ENCODE measurements around the gene CUEDC2.

CUEDC2 gene

DNA sequence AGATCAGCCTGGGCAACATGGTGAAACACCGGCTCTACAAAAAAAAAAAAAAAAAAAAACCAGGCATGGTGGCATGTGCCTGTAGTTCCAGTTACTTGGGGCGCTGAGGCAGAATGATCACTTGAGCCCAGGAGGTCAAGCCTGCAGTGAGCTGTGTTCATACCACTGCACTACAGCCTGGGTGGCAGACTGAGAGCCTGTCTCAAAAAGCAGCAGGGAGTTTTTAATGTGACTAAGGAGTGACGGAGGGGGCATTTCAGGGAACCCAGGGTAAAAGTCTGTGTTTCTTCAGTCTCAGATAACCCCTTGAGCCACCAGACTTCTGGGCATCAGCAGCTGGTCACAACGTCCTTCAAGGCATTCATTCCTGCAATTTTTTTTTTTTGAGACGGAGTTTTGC, 21.1 kb upstream of the CUEDC2 start:
- no peak for DNase-seq

DNA sequence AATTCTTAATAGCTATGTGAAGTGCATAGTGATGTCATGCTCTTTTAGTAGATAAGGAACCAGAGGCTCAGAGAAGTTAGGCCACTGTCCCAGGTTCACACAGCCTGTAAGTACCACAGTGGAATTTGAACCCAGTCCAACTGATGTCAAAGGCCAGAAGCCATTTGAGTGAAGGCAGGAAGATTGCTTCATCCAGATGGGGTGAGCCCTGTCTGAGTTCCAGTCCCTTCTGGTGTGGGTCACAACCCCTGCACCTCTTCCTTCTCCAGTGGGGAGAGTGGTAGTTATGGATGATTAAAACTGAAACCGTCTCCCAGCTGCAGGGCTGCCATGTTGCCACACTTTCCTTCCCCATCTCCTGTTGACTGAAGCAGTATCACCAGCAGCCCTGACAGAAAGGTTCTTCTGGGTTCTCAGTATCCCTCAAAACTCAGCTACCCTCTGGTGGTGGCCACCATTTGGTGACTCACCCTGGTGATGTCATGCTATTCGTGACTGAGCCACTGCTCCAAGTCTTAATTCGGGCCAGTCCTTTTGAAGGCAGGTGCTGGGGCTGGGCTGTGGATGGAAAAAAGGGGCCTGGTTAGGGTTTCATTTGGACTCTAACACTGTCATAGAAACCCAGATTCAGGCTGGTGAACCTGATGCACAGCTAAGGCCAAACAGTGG, 20.4 kb upstream of the CUEDC2 start:
- DNase-seq: no peak

DNA sequence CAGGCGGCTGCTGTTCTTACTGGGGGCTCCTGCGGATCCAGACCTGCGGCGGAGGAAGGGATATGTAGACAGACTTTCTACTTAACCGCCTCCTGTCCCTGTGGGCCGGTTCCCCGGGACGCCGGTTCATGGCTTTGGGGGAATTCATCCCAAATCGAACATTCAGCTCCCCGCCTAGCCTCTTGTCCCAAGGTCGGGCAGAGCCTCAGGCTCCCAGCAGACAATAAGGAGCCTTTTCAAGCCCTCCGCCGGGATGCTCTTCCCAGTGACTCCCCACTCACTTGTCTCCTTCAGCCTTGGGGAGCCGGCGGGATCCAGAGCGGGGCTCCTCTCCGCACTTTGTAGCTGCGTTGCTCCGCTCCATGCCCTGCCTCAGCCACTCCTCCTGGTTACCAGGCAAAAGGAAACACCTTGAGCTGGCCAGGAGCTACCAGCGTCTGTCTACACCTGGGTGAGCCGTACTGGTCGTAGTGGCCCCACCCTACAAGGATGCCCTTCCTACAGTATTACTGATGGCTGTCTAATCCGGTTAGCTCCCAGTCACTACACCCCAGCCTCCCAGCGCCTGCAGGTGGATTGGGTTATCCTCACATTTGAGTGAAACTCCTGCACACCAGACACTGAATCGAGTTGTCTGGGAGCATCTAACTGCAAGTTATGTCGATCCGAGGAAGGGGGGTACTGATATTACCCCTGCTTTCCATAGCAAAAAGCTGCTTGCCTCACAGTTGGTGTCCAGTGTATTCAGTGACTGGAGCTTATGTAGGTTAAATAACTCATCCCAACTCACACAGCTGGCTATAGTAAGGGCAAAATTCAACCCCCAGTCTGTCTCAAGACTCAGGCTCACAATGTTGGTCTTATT, 19.0 kb upstream of the CUEDC2 start, which contains the start of gene C10orf95:
Gene C10orf95, minus strand, starts transcription at position 439 of the 865 bp plus-strand sequence. CDS start 450 bp downstream, outside the sequence.
- no peak for DNase-seq

DNA sequence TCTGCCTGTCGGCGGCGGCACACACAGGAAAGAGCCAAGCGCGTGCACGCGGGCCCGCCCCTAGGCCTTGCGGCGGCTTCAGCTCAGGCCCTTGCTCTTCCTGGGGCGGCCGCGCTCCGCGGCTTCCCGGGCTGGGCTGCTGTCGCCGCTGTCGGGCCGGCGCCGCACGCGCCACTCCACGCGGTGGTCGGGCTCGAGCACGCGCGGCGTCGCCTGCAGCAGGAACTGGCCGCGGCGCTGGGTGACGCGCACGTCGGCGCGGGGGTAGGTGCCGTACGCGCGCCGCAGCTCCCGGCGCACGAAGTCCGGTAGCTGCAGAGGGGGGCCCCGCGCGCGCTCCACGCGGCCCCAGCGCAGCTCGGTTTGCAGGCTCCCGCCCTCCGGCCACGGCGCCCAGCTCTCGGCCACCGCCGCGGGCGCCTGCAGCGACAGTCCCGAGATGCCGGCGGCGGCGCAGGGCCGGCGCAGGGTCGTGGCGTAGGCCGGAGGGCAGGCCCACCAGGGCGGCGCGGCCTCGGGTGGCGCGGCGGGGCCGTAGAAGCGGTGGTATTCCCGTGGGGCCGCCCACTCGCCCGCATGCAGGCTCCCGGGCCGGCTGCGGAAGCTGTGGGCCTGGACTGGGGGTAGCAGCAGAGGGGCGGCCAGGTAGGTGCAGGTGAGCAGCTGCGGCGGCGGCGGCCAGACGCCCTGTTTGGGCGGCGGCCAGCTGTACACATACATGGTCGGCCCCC, 18.2 kb upstream of the CUEDC2 start:
- DNase-seq: peak; percentile 83

DNA sequence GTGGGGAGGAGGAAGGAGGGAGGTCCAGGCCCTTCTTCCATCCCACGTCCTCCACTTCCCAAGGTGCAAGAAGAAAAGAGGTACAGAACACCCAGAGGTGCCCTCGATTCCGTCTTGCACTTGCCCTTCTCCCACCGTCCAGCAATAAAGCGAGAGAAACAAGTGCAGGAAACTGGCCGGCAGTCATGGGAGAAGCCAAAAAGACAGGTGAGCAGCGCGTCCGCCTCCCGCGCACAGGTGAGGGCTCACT, 17.7 kb upstream of the CUEDC2 start:
- DNase-seq: no peak

DNA sequence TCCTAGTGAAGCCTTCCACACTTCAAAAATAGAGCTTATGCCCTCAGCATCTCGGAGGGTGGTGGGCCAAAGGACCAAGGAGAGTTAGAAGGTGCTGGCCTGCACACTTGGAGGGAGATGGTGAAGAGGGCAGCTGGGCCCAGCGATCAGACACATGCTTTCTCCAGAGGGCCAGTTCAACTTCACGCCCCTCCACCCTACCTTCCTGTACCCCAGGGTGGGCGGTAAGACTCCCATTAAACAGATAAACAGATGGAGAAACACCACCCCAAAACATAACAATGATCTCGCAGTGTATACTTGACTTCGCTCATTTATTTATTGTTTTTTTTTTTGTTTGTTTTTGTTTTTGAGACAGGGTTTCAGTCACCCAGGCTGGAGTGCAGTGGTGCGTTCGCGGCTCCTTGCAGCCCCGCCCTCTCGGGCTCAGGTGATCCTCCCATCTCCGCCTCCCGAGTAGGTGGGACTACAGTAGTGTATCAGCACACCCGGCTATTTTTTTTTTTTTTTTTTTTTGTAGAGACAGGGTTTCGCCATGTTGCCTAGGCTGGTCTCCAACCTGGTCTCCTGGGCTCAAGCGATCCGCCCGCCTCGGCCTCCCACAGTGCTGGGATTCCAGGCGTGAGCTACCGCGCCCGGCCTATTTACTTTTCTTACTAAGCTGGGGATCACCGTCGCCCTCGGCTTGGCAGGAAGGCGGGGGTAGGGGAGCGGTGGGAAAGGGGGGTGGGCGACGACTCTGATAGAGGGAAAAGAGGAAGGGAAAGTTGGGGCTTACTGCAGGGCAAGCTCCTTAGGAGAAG, 17.1 kb upstream of the CUEDC2 start:
- peak; percentile 84 for DNase-seq

DNA sequence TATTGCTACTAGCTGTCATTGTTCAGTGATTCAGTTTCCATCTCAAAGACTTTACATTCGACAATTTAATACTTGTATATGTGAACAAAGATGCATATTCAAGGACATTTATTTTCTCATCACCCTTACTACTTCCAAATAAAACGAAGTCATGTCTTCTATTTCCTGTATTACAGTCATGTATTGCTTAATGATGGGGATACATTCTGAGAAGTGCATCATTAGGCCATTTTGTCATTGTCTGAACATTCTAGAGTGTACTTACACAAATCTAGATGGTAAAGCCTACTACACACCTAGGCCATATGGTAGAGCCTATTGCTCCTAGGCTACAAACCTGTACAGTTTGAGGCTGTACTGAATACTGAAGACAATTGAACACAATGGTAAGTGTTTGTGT, 12.5 kb upstream of the CUEDC2 start:
- DNase-seq: no peak

DNA sequence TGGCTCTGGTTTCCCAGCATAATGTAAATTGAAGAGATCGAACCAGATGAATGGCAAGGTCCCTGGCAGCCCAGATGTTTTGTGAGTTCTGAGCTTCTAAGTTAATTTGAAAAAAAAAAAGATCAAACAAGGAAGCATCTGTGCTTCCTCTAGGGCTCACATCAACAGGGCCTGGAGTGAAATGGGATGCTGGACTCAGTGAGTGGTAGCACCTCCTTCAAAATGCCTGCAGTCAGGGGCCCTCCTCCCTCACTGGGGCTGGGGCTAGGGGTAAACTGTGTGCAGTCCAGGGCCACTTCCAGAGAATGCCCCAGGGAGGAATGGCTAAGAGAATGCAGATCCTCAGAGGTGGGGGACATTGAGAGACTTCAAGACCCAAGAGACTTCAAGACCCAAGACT, 6.0 kb upstream of the CUEDC2 start:
- DNase-seq: no peak

DNA sequence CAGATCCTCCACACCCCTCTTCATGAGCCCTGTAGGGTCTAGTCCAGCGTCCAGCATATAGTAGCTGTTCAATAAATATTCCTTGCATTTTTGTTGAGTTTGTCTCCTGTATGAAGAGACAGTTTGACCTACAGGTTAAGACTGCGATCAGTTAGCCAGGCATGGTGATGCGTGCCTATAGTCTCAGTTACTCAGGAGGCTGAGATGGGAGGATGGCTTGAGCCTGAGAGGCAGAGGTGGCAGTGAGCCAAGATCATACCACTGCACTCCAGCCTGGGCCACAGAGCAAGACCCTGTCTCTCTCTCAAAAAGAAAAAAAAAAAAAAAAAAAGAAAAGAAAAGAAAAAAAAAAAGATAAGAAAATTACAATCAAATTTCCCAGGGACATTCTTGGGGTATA, 5.1 kb upstream of the CUEDC2 start:
- no peak for DNase-seq

DNA sequence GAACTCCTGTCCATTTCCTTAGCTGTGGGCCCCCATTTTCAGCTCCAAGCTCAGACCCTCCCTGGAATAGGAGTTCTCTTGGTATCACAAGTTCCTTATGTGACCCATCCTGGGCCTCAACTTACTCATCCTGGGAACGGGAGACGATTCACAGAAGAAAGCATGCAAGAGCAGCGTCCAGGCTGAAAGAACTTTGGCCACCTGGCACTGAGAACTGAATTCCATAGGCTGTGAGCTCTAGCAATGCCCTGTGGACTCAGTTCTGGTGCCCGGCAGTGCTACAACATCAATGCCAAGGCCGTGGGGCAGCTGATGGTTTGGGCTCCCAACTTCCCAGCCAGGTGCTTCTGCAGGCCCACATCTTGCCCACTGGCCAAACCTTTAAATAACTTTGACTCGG, 3.9 kb upstream of the CUEDC2 start:
- DNase-seq: no peak

DNA sequence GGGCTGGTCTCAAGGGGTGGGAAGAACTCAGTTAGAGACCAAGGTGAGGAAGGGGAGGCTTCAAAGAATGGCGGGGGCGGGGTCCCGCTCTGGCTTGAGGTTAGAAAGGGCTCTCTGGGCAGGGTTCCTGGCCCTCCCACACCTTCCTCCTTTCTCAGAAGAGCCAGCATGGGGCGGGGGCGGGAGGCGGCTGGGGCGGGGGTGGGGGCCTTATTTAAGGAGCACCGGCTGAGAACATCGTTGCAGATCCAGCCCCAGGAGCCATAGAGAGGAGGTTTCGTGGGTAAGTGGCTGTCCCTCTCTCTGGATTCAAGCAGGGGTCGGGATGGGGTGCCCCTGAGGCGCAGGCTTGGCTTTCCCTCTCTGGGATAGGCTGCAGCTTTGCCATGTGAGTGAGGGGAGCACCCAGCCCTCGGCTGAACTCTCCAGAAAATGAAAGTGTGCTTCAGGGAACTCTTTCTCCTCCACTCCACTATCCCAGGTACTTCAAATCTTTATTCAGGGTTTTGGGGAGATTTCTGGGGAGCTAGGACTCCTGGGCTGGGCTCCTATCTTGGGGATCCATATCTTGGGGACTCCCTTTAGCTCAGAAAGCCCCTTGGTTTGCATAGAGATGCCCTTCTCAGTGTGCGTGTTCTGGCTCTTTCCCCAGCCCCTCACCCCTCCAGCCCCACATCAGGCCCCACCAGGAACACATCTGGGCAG, 3.3 kb upstream of the CUEDC2 start:
- DNase-seq: no peak

DNA sequence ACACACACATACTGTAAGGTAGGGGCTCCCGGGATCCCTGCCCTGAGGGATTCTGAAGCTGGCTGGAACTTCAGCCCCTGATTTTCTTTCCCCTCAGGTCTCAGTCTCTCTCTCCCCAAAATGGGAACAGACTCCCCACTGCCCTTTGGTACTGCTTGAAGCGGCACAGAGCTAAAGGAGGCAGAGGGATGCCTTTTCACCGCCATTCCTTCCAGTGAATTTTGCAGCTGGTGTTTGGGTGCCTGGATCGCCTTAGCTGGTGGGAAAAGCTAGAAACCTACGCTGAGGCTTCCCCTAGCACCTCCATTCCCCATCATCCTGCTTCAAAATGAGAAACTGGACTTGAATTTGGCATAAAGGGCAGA, 2.7 kb upstream of the CUEDC2 start:
- no peak for DNase-seq

DNA sequence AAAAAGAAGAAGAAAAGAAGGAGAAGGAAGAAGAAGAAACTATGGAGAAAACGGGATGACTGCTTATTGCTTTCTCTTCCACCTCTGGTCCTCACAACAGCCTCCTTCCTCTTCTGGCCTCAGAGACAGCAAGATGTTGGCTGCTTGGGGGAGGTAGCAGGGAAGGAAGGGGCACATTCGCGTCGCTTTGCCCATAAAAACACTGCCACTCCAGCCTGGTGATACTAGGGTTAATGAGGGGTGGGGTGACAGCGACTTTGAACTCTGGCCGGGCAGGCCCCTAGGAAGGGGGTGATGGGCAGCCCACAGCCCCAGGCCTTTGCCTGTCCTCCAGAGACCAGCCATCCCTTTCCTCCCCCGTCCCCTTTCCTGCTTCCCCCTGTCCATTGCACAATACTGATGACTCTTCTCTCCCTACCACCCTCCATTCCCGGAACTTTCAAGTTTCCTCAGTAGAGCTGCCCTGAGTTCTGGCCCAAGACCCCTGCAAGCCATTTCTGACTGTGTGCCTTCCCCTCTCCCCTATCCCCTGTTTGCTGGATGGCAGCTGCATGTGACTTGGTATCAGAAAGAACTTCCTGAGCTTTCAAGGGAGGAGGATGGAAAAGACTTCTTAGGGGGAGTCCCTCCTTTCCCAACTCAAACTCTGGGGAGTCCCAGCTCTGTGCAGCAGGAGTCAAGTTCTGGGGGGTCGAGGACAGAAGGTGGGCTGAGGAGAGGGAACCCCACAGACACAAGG, 2.2 kb upstream of the CUEDC2 start:
- no peak for DNase-seq

DNA sequence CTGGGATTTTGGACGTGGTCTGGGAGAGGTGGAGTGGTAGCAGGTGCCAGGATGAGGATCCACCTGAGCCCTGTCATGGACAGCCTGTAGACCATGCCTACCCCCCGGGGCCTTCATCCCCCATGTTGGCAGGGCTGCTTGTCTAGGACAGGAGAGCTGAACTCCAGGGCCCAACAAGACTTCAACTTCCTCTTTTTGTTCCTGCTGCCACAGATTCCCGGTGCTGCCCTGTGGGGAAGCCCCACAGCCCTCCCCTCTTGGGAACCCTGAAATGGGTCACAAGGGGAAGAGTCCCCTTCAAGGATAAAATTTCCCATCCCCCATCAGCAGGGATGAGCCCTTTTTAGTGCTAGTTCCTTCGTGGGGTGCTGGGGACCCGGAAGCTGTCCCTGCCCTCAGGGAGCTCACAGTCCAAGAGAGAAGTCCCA, 1.3 kb upstream of the CUEDC2 start:
- DNase-seq: no peak

DNA sequence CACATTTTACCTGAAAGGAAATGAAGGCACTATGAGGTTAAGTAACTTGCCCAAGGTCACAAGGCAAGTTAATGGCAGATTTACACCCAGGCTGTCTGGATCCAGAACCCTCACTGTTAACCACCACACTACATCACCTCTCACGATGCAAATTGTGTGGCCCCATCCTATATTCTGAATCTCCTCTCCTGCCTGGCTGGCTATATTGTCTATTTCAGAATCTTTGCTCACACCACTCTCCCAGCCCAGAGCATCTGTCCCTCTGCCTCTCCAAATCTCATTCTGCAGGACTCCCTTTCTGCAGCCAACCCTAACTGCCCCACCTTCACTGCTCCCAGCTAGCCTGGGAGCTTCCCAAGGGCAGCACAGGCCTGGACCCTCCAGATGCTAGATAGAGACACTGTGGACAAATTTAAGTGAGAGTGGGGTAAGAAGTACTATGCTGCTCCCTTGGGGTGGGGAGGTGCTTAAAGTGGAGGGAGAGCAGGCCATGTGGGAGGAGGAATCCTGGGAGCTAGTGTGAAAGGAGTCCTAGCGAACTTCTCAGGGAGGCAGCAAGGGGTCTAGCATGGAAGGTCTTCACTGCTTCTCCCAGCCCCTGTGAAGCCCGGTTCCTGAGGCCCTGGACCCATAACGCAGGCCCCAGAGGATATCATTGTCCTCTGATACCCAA, 786 bp downstream of the CUEDC2 start:
- no peak for DNase-seq

DNA sequence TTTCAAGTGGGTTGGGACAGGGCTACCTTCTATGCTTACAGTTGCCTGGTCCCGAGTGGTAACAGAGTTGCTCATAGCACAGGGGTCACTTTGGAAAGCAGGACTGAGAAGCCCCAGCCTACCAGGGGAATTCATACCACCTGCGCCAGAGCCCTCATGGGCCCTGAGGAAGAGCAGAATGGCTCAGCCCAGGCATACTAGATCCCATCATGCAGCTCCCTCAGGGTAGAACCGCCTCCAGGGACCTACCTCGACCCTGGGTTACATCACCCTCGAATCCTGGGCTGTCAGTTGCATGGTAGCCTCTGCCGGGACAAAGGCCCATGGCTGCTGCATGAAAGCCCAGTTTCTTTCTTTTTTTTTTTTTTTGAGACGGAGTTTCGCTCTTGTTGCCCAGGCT, 2.9 kb downstream of the CUEDC2 start:
- DNase-seq: no peak

DNA sequence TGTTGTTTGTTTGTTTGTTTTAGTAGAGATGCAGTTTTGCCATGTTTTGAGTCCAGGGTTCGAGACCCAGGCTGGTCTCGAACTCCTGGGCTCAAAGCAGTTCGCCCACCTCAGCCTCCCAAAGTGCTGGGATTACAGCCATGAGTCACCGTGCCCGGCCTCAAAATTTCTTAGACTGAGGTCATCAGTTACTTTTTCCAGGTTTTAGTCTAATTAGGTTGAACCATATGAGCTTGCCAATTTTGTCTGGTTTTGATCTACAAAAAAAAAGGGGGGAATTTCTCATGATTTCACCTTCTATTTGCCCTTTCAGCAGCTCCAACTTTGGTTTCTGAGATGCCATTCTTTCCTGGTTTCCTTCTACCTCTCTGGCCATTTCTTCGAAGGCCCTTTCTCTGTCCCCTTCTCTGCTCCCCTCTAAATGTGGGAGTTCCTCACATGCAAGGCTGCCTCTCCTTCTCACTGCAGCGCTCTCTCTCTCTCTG, 5.5 kb downstream of the CUEDC2 start:
- DNase-seq: no peak

DNA sequence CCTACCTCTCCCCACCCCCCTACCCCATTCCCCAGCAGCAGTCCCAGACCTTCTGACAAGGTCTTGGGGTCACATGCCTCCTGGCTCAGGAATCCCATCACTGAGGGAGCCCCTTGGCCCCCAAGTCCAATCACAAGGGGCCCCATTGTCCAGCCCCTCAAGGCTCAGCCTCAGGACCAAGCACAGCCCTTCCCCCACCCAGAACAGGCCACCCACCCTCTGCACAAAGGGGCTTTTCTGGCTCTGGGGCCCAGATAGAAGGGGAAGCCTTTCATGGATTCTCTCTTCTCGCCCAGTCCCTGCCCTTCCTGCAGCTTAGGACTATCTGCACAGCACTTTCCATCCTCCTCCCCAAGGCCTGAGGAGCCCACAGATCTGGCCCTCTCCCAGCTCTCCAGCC, 6.9 kb downstream of the CUEDC2 start:
- no peak for DNase-seq

DNA sequence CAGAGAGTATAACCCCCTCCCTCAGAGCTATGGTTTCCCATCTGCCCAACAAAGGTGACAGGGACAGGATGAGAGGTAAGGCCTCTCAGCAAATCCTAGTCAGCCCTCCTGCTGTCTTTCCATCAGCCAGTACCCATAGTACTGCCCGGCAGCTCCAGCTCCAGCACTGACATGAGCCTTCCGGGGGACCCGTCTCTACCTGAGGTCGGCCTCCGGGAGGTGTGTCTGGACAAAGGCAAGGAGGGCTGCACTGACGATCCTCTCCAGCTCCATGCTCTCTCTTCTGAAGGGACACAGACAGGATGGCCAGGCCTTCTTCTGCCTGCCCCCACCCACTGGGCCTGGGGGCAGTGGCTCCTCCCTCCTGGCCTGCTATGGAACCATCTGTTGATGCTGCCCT, 7.5 kb downstream of the CUEDC2 start:
- no peak for DNase-seq

DNA sequence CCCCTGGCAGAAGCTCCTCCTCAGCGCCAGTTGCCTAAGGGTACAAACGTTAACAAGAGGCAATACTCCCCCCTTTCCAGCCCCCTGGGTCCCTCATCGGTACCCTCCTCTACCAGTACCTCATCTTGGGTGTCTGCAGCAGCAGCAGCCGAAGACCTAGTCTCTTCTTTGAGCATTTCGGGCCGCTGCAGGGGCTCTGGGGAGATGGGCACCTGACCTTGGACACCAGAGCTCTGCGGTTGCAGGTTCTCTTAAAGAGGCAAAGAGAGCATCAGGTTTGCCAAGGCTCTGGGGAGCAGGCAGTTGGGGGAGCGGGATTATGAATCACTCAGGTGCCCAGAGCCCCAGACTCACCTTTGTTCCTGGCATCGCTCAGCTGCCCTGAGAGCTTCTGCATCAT, 8.2 kb downstream of the CUEDC2 start:
- DNase-seq: no peak

DNA sequence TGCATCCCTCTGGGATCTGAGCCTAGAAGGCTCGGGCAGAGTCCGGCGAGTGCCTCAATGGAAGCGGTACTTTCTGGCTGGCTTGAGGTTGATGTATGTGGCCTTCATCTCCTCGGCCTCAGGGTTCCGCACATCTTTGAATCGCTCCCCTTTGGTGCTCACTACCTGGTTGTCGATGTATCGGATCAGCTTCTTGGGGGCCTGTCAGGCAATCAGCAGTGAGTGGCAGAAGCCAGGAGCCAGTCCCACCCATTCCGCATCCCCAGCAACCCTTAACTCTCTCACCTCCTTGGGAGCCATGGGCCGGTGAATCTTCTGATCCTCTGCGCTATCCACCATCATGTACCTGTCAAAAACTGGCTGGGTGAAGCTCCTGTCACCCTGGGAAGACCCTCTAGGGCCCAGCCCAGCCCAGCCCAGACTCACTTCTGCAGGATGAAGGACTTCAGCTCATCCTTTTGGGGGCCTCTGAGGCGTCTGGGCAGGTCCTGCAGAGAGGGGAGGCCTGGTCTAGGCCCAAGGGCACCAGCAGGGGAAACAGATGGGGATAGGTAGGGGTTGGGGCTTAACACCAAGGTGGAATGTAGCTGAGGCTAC, 8.9 kb downstream of the CUEDC2 start:
- DNase-seq: no peak

Data from activated CD4-positive, alpha-beta T cell treated with anti-CD3 and anti-CD28 coated beads, Interleukin-2, amount 50 U/mL, for 1 hour (primary cell).